Lower leg skin (tissue), 4 donors: ENCODE measurements around the gene SH3D19. TPM values are rescaled to one million over a fixed set of nuclear protein-coding genes. Genes with fewer than 3 reads are reported as not detected.

ENCODE experiments used
- DNase-seq, 2 donors: peaks; one replicate each; pipeline ENCODE4 v3.0.0-alpha.2; 2019; ENCODE audit warnings: low spot score in 2 of 2
- H3K4me3 ChIP-seq: fragments of 200-600 bp; sonication (generic); 2 replicates; pipeline ENCODE4 v1.5.1; 2017; ENCODE audit warnings: mild to moderate bottlenecking, low read depth; ENCODE audit not compliant: poor library complexity, severe bottlenecking
- POLR2A ChIP-seq, 2 donors: fragments of 450-650 bp; IDR thresholded peaks; one replicate each; pipeline ENCODE4 v1.6.1; 2016 to 2017; ENCODE audit warnings: antibody characterized with exemption in 2 of 2, mild to moderate bottlenecking in 1 of 2, moderate library complexity in 1 of 2
- WGBS, 2 donors: methylation state at CpG; one replicate each; pipeline ENCODE4 v1.1.5; 2018; 5-methylcytosine and 5-hydroxymethylcytosine counted together
- intact Hi-C: fragments of 100-400 bp; cut with DNase I; formaldehyde crosslinking; loops from one replicate; pipeline ENCODE4 v1.15.0; 2023; ENCODE audit warnings: low total_unique reads
- total RNA-seq, 4 donors: library from RNA; depleted of rRNA; stranded (reverse); fragments of >200 nt; gene quantifications; one replicate each; pipeline ENCODE4 v1.1.0, GENCODE V29; 2016
- TF ChIP-seq, protein P1 (sequence below), 3 donors: fragments of 450-650 bp; IDR thresholded peaks; one replicate each; pipeline ENCODE4 v1.5.1; 2016; ENCODE audit warnings: antibody characterized with exemption in 3 of 3, mild to moderate bottlenecking in 3 of 3, moderate library complexity in 2 of 3

The SH3D19 gene
- total RNA-seq, 4 donors from 2014 or later: 70.8 to 82.5 (median 78.6) TPM

DNA sequence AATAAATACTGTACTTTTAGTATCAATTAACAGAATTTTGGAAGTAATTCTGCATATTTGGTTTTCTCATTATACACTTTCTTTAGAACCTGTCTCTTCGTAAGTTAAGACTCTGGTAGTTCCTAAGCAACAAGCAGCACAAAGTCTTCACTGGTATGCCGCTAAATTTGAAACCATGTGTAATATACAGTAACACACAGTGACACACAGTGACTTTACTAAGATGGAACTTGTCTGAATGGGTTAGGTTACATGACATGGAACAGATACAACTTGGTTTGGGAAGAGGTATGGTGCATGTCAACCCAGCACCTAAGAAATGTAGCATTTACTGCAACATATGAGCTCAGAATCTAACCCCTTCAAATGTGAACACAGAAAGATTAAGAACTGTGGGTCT lies 132.0 kb downstream of the SH3D19 start:
- DNase-seq: no peak
- TF ChIP-seq, protein P1, sequence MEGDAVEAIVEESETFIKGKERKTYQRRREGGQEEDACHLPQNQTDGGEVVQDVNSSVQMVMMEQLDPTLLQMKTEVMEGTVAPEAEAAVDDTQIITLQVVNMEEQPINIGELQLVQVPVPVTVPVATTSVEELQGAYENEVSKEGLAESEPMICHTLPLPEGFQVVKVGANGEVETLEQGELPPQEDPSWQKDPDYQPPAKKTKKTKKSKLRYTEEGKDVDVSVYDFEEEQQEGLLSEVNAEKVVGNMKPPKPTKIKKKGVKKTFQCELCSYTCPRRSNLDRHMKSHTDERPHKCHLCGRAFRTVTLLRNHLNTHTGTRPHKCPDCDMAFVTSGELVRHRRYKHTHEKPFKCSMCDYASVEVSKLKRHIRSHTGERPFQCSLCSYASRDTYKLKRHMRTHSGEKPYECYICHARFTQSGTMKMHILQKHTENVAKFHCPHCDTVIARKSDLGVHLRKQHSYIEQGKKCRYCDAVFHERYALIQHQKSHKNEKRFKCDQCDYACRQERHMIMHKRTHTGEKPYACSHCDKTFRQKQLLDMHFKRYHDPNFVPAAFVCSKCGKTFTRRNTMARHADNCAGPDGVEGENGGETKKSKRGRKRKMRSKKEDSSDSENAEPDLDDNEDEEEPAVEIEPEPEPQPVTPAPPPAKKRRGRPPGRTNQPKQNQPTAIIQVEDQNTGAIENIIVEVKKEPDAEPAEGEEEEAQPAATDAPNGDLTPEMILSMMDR (IDR thresholded peaks at IDR 0.05): no peak
- no peak for TF ChIP-seq POLR2A (IDR thresholded peaks at IDR 0.05)
- intact Hi-C loops: no loop called here
- H3K4me3 ChIP-seq: no peak overlapping the region
- 95 to 96% methylated on average over 2 of the region's 2 CpGs for WGBS, 2 donors

DNA sequence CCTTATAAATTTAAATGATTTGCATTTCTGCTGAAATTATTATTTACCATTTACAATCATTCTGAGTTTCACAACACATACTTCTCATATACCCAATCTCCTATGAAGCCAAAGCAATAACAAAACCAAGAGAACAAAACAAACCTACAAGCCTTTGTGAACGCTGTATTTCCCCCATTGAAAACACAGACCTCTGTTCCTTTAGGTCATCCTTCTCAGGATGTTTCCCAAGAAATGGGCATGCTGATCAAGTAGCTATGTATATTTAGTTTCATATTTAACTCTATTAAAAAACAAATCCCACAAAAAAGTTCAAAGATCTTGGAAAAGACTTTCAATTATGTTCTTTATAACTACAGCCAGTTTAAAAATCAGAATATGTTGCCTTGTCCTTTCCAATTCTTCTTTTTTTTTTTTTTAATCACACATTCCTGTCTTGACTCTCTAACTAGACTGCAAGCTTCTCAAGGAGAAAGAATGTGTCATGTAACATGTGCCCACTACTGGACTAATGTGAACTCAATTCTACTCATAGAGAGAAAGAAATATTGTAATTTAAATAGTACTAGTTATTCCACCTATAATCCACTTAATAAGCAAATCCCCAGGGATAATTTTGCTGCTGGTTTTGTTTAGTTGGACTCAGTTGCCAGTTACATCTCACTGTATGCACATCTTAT lies 132.7 kb downstream of the SH3D19 start:
- TF ChIP-seq POLR2A (IDR thresholded peaks at IDR 0.05): no peak
- TF ChIP-seq, protein P1 (IDR thresholded peaks at IDR 0.05): no peak
- DNase-seq: no peak
- intact Hi-C loops: no loop called here
- 89 to 94% methylated on average over 1 of the region's 1 CpG for WGBS, 2 donors
- no peak overlapping the region for H3K4me3 ChIP-seq

DNA sequence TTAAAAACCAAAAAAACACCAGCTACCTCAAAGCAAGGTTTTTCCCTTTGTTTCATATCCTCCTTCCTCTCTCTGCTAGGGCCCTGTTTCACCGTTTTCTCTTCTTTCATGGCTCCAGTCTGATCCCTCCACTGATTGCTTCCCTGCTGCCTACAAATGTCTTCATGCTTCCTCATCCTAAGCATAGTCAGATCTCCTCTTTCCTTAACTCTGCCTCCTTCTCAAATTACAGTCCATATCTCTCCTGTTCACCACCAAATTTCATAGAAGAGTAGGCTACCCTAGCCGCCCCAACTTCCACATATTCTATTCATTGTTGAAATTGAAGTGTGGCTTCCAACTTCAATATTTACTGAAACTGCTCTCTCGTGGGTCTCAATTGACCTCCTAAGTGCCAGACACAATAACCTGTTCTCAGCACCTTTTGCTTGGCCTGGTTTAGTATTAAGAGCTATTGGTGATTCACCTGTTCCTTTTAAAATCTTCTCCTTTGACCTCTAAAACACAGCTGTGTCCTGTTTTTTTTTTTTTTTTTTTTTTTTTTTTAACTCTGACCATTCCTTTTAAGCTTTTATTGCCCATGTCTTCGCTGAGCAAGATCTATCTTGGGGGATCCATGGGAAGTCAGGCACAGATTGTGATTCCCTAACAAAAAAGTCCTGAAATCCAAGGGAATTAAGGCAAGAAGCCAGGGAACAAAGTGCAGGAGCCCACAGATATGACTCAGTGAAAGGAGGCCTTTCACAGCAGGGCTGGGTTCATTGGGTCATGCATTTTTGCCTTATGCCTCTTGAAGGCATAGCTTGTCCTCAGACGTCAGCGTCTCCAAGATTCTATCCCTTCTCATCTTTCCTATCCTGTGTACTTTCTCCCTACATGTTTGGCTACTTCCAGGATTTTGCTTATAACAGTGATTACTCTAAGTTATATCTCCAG lies 140.6 kb downstream of the SH3D19 start:
- intact Hi-C loops: no loop called here

DNA sequence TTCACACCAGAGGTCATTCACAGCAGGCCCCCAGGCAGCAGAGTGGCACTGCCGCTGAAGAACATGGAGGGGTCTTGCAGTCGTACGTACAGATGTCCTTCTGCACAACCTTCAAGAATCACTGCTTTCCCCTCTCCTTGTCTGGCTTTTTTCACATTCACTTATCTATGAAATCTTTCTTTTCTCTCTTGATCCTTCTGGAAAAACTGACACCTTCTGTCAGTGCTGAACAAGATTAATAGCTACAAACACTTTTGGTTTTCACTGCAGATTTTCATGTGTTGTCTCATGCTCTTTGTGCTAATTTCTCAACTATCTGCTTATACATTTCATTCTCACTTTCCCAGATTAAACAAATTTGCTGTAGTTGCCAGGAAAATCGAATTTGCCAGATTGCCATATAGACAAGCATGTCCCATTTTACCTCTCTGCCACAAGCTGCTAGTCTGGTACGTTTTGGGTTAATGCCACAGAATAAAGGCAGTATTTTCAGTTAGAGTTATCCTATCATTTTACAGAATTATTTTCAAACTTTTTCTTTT lies 142.9 kb downstream of the SH3D19 start:
- intact Hi-C loops: no loop called here
- DNase-seq: no peak
- 80 to 82% methylated on average over 5 of the region's 5 CpGs for WGBS, 2 donors
- TF ChIP-seq, protein P1 (IDR thresholded peaks at IDR 0.05): no peak
- no peak for TF ChIP-seq POLR2A (IDR thresholded peaks at IDR 0.05)
- no peak overlapping the region for H3K4me3 ChIP-seq

More for the DNA sequence above, 140.6 kb downstream of the SH3D19 start:
- no peak overlapping the region for H3K4me3 ChIP-seq
- 80 to 86% methylated on average over 6 of the region's 6 CpGs for WGBS, 2 donors
- TF ChIP-seq POLR2A (IDR thresholded peaks at IDR 0.05): no peak
- TF ChIP-seq, protein P1 (IDR thresholded peaks at IDR 0.05): no peak
- no peak for DNase-seq

DNA sequence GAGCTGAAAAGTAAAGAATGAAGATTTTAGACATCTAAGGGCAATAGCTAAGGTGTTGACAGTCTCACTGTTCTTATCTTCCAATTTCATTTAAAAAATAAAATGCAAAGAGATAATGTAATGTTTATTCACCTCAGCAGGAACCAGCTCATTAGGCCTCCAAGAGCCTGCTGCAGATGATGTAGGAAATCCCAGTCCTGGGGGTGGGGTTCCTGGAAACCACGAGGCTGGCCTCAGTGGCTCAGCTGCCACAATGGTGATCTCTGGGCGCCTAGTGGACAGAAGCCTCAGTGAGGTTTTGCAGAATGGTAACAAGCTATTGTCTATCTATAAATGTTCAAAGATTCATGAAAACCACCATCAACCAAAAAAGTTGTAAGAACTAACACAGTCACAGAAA lies 148.7 kb downstream of the SH3D19 start:
- no peak overlapping the region for H3K4me3 ChIP-seq
- DNase-seq: no peak
- no peak for TF ChIP-seq POLR2A (IDR thresholded peaks at IDR 0.05)
- TF ChIP-seq, protein P1 (IDR thresholded peaks at IDR 0.05): no peak
- WGBS, 2 donors: 81 to 88% methylated on average over 2 of the region's 2 CpGs
- intact Hi-C loops: no loop called here
